ENCODE data around the gene MACF1. TPM values are rescaled to one million over a fixed set of nuclear protein-coding genes. Genes with fewer than 3 reads are reported as not detected.

The MACF1 gene
- total RNA-seq, 2 donors from 2014 or later: 107 to 148 TPM

GRCh38 chr1:39407896-39408640, 203.6 kb downstream of the MACF1 start:
- peak; percentile 51 for DNase-seq
- H3K4me1 ChIP-seq: peaks cover 4% of the 10 kb centered on the region
- H3K27ac ChIP-seq: peak overlapping the region; percentile 80
- intact Hi-C loops (cut with DNase I): no loop called here
- no peaks in the 10 kb centered on the region for H3K9me3 ChIP-seq
- H3K27me3 ChIP-seq: no peaks in the 10 kb centered on the region
- H3K9ac ChIP-seq (ENCODE audit: low read depth in 2 of 2, low read length in 2 of 2): peak overlapping the region; percentile 80 to 84
- H3K4me3 ChIP-seq: peak overlapping the region; percentile 89
- H3K36me3 ChIP-seq: no peaks in the 10 kb centered on the region
- TF ChIP-seq CTCF (IDR thresholded peaks at IDR 0.05): no peak

- Histone ChIP-seq H3K36me3 (no peaks in the 10 kb centered on the region), H3K9me3 (no peaks in the 10 kb centered on the region), H3K9ac (ENCODE audit: low read depth in 2 of 2, low read length in 2 of 2) (peak overlapping the region; percentile 80 to 84), H3K4me1 (peaks cover 4% of the 10 kb centered on the region), H3K4me3 (peak overlapping the region; percentile 89), H3K27me3 (no peaks in the 10 kb centered on the region), H3K27ac (peak overlapping the region; percentile 80)
- TF ChIP-seq CTCF (IDR thresholded peaks at IDR 0.05): no peak
- DNase-seq: peak; percentile 94
- intact Hi-C loops (cut with DNase I): no loop called here
Observed at GRCh38 chr1:39408641-39409054, 204.2 kb downstream of the MACF1 start.

GRCh38 chr1:39409055-39409816, 204.7 kb downstream of the MACF1 start:
- TF ChIP-seq CTCF (IDR thresholded peaks at IDR 0.05): no peak
- Histone ChIP-seq H3K4me1 (peaks cover 4% of the 10 kb centered on the region), H3K4me3 (peak overlapping the region; percentile 89), H3K9me3 (no peaks in the 10 kb centered on the region), H3K27me3 (no peaks in the 10 kb centered on the region), H3K9ac (ENCODE audit: low read depth in 2 of 2, low read length in 2 of 2) (peak overlapping the region; percentile 65 to 81), H3K27ac (peak overlapping the region; percentile 80), H3K36me3 (no peaks in the 10 kb centered on the region)
- intact Hi-C loops (cut with DNase I): no loop called here
- DNase-seq: peak; percentile 57

GRCh38 chr1:39410915-39411436, 206.5 kb downstream of the MACF1 start:
- peak; percentile 80 for DNase-seq
- intact Hi-C loops (cut with DNase I): no loop called here
- H3K9ac ChIP-seq (ENCODE audit: low read depth in 2 of 2, low read length in 2 of 2): peak overlapping the region in 1 of 2 donors; percentile 43

More at GRCh38 chr1:39410915-39411436, 206.5 kb downstream of the MACF1 start:
- peak overlapping the region; percentile 1 for H3K4me3 ChIP-seq
- H3K27ac ChIP-seq: peak overlapping the region; percentile 31
- H3K9me3 ChIP-seq: no peaks in the 10 kb centered on the region
- peak; percentile 49 for TF ChIP-seq CTCF (IDR thresholded peaks at IDR 0.05)
- no peaks in the 10 kb centered on the region for H3K36me3 ChIP-seq
- peaks cover 8% of the 10 kb centered on the region for H3K4me1 ChIP-seq
- no peaks in the 10 kb centered on the region for H3K27me3 ChIP-seq

Measured in colonic mucosa (tissue), 4 donors.